ENCODE measurements around the gene HAAO. TPM values are rescaled to one million over a fixed set of nuclear protein-coding genes. Genes with fewer than 3 reads are reported as not detected.

The HAAO gene
- total RNA-seq, 1 experiment from 2014 or later = 6.6 TPM

DNA sequence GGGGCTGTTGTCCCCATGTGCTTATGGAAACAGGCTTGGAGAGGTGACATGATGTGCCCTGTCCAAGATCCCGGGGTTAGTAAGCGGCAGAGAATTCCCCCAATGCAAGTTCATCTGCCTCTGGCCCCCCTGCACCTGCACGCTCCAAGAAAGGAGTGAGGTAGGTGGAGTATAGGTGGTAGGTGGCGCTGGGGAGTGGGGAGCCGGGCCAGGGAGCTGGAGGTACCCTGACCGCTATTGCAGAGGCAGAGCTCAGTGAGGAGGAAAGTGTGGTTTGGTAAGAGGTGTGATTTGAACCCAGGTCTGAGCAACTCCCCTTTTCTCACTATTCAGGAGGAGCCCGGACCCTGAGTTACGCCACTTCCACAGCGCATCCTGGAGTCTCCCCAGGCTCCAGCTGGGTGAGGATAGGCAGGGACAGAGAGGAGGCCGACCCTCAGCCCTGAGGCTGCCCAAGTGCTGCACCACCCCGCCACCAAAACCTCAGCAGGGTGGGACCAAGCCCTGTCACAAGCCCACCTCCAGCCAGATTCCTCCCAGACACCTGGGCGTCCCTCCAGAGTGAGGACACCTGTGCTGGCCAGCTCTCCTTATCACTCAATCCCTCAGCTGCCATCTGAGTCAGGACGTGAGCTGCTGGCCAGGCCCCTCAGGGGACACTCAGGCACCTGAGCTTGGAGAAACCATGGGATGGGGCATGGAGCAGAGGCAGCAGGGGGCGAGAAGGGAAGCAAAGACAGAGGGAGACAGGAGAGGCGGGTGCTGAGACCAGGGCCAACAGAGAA is 5.6 kb downstream of the HAAO start:
- H3K27me3 Mint-ChIP-seq (ENCODE audit: low read depth) = peaks cover 20% of the 10 kb centered on the region
- peak; percentile 27; the same call in 1 of the 3 replicates for TF ChIP-seq CTCF (conservative IDR thresholded peaks at IDR 0.05)

More for the DNA sequence above, 5.6 kb downstream of the HAAO start:
- Histone ChIP-seq H3K4me2 (ENCODE audit: insufficient read depth, insufficient read length, low read length) (no peak overlapping the region), H3K23me2 (ENCODE audit: insufficient read length, low read depth, low read length, poor library complexity, severe bottlenecking) (no peaks in the 10 kb centered on the region), H3K27me3 (ENCODE audit: insufficient read depth, low read length) (peaks cover 4% of the 10 kb centered on the region; the same call in 1 of the 2 replicates), H3K79me1 (ENCODE audit: insufficient read depth, low read depth, low read length, poor library complexity, severe bottlenecking) (no peaks in the 10 kb centered on the region), H3K23ac (ENCODE audit: insufficient read length, low read depth, low read length) (no peak overlapping the region), H3K14ac (ENCODE audit: insufficient read depth, low read length) (no peak overlapping the region), H4K20me1 (ENCODE audit: control insufficient read depth, insufficient read depth, insufficient read length) (no peaks in the 10 kb centered on the region), H2BK15ac (ENCODE audit: low read depth, low read length) (no peak overlapping the region), H2BK120ac (ENCODE audit: low read depth, low read length, poor library complexity, severe bottlenecking) (no peak overlapping the region), H4K5ac (ENCODE audit: insufficient read length, low read depth, low read length) (no peak overlapping the region), H2BK12ac (ENCODE audit: insufficient read length, low read depth, low read length) (no peak overlapping the region), H3K4me1 (ENCODE audit: insufficient read depth, low read length) (no peaks in the 10 kb centered on the region), H3K9me3 (ENCODE audit: control insufficient read depth, low read depth, low read length) (no peaks in the 10 kb centered on the region), H3K27ac (ENCODE audit: insufficient read length, low read depth, low read length) (no peak overlapping the region), H3K56ac (ENCODE audit: insufficient read length, low read depth, low read length) (no peak overlapping the region), H3K18ac (ENCODE audit: insufficient read length, low read depth, low read length) (no peak overlapping the region), H4K8ac (replicated peaks; ENCODE audit: insufficient read length, low read depth, low read length) (no peak overlapping the region), H3K4ac (ENCODE audit: low read depth, low read length) (no peak overlapping the region), H2AK5ac (ENCODE audit: insufficient read length, low read length) (no peak overlapping the region), H2BK5ac (ENCODE audit: insufficient read length, low read length) (no peak overlapping the region), H3K79me2 (ENCODE audit: insufficient read depth, low read length) (no peaks in the 10 kb centered on the region), H2BK20ac (ENCODE audit: low read depth, low read length, poor library complexity, severe bottlenecking) (no peak overlapping the region), H3T11ph (ENCODE audit: low read length) (no peak overlapping the region), H4K91ac (ENCODE audit: insufficient read length, low read depth, low read length) (no peak overlapping the region), H3K9ac (ENCODE audit: extremely low read depth, insufficient read length, low read length) (no peak overlapping the region), H2AFZ (ENCODE audit: low read length) (no peak overlapping the region)
- H3K9me3 Mint-ChIP-seq = peaks cover 4 to 7% of the 10 kb centered on the region in 2 experiments; a peak in 4 of 5 replicates
- DNase-seq = no peak
- no peak overlapping the region; a peak in 1 of 7 replicates for H3K27ac Mint-ChIP-seq
- no peak overlapping the region for H3K4me3 Mint-ChIP-seq
- no CpG with 5 or more reads among the region's 15 CpGs for WGBS (ENCODE audit: extremely low coverage, insufficient read length, low lambda C conversion rate)
- peaks cover 7 to 36% of the 10 kb centered on the region in 2 experiments for H3K4me1 Mint-ChIP-seq
- peaks cover 3 to 13% (median 11%) of the 10 kb centered on the region in 3 experiments for H3K36me3 Mint-ChIP-seq (ENCODE audit: insufficient read depth in 1 of 3, low read depth in 3 of 3)

All from H9 (cell line).